Measurements from ENCODE around the gene FAM124B.

The FAM124B gene

GRCh38 chr2:224433442-224433841 lies 31.5 kb upstream of the FAM124B start:
- DNase-seq (ENCODE audit: insufficient read length) = no peak
- no peak for FAIRE-seq

GRCh38 chr2:224432003-224432579 lies 30.2 kb upstream of the FAM124B start:
- DNase-seq (ENCODE audit: insufficient read length) (no peak), FAIRE-seq (no peak)
- TF ChIP-seq POLR2AphosphoS5 (IDR thresholded peaks at IDR 0.05; ENCODE audit: low read depth, low read length) (no peak), POLR2A (IDR thresholded peaks at IDR 0.05; ENCODE audit: low read depth, low read length) (no peak), TAF1 (IDR thresholded peaks at IDR 0.05; ENCODE audit: borderline replicate concordance, low read depth, low read length) (no peak)

More at GRCh38 chr2:224433442-224433841, 31.5 kb upstream of the FAM124B start:
- TF ChIP-seq TAF1 (IDR thresholded peaks at IDR 0.05; ENCODE audit: borderline replicate concordance, low read depth, low read length) = no peak
- no peak for TF ChIP-seq POLR2AphosphoS5 (IDR thresholded peaks at IDR 0.05; ENCODE audit: low read depth, low read length)
- TF ChIP-seq POLR2A (IDR thresholded peaks at IDR 0.05; ENCODE audit: low read depth, low read length) = no peak

GRCh38 chr2:224429441-224429810 lies 27.5 kb upstream of the FAM124B start:
- DNase-seq (ENCODE audit: insufficient read length) (no peak), FAIRE-seq (no peak)
- TF ChIP-seq POLR2AphosphoS5 (IDR thresholded peaks at IDR 0.05; ENCODE audit: low read depth, low read length) (no peak), TAF1 (IDR thresholded peaks at IDR 0.05; ENCODE audit: borderline replicate concordance, low read depth, low read length) (no peak), POLR2A (IDR thresholded peaks at IDR 0.05; ENCODE audit: low read depth, low read length) (no peak)

GRCh38 chr2:224428787-224429440 lies 27.0 kb upstream of the FAM124B start:
- TF ChIP-seq TAF1 (IDR thresholded peaks at IDR 0.05; ENCODE audit: borderline replicate concordance, low read depth, low read length) = no peak
- TF ChIP-seq POLR2A (IDR thresholded peaks at IDR 0.05; ENCODE audit: low read depth, low read length) = no peak
- no peak for TF ChIP-seq POLR2AphosphoS5 (IDR thresholded peaks at IDR 0.05; ENCODE audit: low read depth, low read length)
- no peak for DNase-seq (ENCODE audit: insufficient read length)
- FAIRE-seq = no peak

GRCh38 chr2:224427471-224427870 lies 25.6 kb upstream of the FAM124B start:
- FAIRE-seq = no peak
- DNase-seq (ENCODE audit: insufficient read length) = no peak
- TF ChIP-seq TAF1 (IDR thresholded peaks at IDR 0.05; ENCODE audit: borderline replicate concordance, low read depth, low read length) = no peak
- no peak for TF ChIP-seq POLR2A (IDR thresholded peaks at IDR 0.05; ENCODE audit: low read depth, low read length)
- TF ChIP-seq POLR2AphosphoS5 (IDR thresholded peaks at IDR 0.05; ENCODE audit: low read depth, low read length) = no peak

- no peak for FAIRE-seq
- no peak for DNase-seq (ENCODE audit: insufficient read length)
- TF ChIP-seq POLR2AphosphoS5 (IDR thresholded peaks at IDR 0.05; ENCODE audit: low read depth, low read length) (no peak), TAF1 (IDR thresholded peaks at IDR 0.05; ENCODE audit: borderline replicate concordance, low read depth, low read length) (no peak), POLR2A (IDR thresholded peaks at IDR 0.05; ENCODE audit: low read depth, low read length) (no peak)
These were observed 24.7 kb upstream of the FAM124B start for GRCh38 chr2:224426656-224427055.

GRCh38 chr2:224421065-224421464 lies 19.2 kb upstream of the FAM124B start:
- TF ChIP-seq POLR2A (IDR thresholded peaks at IDR 0.05; ENCODE audit: low read depth, low read length) (no peak), POLR2AphosphoS5 (IDR thresholded peaks at IDR 0.05; ENCODE audit: low read depth, low read length) (no peak), TAF1 (IDR thresholded peaks at IDR 0.05; ENCODE audit: borderline replicate concordance, low read depth, low read length) (no peak)
- FAIRE-seq (no peak), DNase-seq (ENCODE audit: insufficient read length) (no peak)

- FAIRE-seq (no peak), DNase-seq (ENCODE audit: insufficient read length) (no peak)
- no peak for TF ChIP-seq TAF1 (IDR thresholded peaks at IDR 0.05; ENCODE audit: borderline replicate concordance, low read depth, low read length)
- no peak for TF ChIP-seq POLR2AphosphoS5 (IDR thresholded peaks at IDR 0.05; ENCODE audit: low read depth, low read length)
- no peak for TF ChIP-seq POLR2A (IDR thresholded peaks at IDR 0.05; ENCODE audit: low read depth, low read length)
These were observed 16.0 kb upstream of the FAM124B start for GRCh38 chr2:224417947-224418346.

- no peak for DNase-seq (ENCODE audit: insufficient read length)
- TF ChIP-seq TAF1 (IDR thresholded peaks at IDR 0.05; ENCODE audit: borderline replicate concordance, low read depth, low read length) = no peak
- no peak for TF ChIP-seq POLR2AphosphoS5 (IDR thresholded peaks at IDR 0.05; ENCODE audit: low read depth, low read length)
- TF ChIP-seq POLR2A (IDR thresholded peaks at IDR 0.05; ENCODE audit: low read depth, low read length) = no peak
- no peak for FAIRE-seq
These were observed 15.4 kb upstream of the FAM124B start for GRCh38 chr2:224417361-224417729.

- DNase-seq (ENCODE audit: insufficient read length) = no peak
- TF ChIP-seq POLR2AphosphoS5 (IDR thresholded peaks at IDR 0.05; ENCODE audit: low read depth, low read length) (no peak), TAF1 (IDR thresholded peaks at IDR 0.05; ENCODE audit: borderline replicate concordance, low read depth, low read length) (no peak), POLR2A (IDR thresholded peaks at IDR 0.05; ENCODE audit: low read depth, low read length) (no peak)
- no peak for FAIRE-seq
These were observed 14.9 kb upstream of the FAM124B start for GRCh38 chr2:224416656-224417360.

- TF ChIP-seq TAF1 (IDR thresholded peaks at IDR 0.05; ENCODE audit: borderline replicate concordance, low read depth, low read length) = no peak
- no peak for TF ChIP-seq POLR2AphosphoS5 (IDR thresholded peaks at IDR 0.05; ENCODE audit: low read depth, low read length)
- TF ChIP-seq POLR2A (IDR thresholded peaks at IDR 0.05; ENCODE audit: low read depth, low read length) = no peak
- DNase-seq (ENCODE audit: insufficient read length) (no peak), FAIRE-seq (no peak)
These were observed 11.5 kb upstream of the FAM124B start for GRCh38 chr2:224413381-224413780.
